GM12872 (cell line): Measurements from ENCODE around the gene FBXL13.

Source experiments
- CTCF ChIP-seq: IDR thresholded peaks from 3 replicates; pipeline ENCODE4 v1.5.1; 2011; ENCODE audit warnings: low read depth, mild to moderate bottlenecking, low read length, moderate library complexity; ENCODE audit not compliant: insufficient read depth

Gene FBXL13

GRCh38 chr7:102821994-102822747 is 252.4 kb downstream of the FBXL13 start:
- TF ChIP-seq CTCF: no peak

GRCh38 chr7:102819151-102819550 is 255.4 kb downstream of the FBXL13 start:
- no peak for TF ChIP-seq CTCF

GRCh38 chr7:102817616-102818573 is 256.7 kb downstream of the FBXL13 start:
- no peak for TF ChIP-seq CTCF

- no peak for TF ChIP-seq CTCF
Observed at GRCh38 chr7:102814025-102814471, 260.5 kb downstream of the FBXL13 start.

GRCh38 chr7:102813191-102814024 is 261.2 kb downstream of the FBXL13 start:
- TF ChIP-seq CTCF: no peak

GRCh38 chr7:102811942-102812678 is 262.5 kb downstream of the FBXL13 start:
- no peak for TF ChIP-seq CTCF
